Kidney (tissue), 14 donors: Measurements from ENCODE around the gene ABCA7. TPM values are rescaled to one million over a fixed set of nuclear protein-coding genes. Genes with fewer than 3 reads are reported as not detected.

ENCODE experiments used
- DNase-seq, 5 donors: peaks; one replicate each; pipeline ENCODE4 v3.0.0-alpha.2; 2013 to 2020
- FAIRE-seq: peaks from 2 replicates; lab custom pipeline; 2012; peaks lifted over from hg19 to GRCh38; lab: Jason Lieb, UNC
- H3K27ac ChIP-seq, 2 donors: one replicate each; pipeline ENCODE4 v1.7.0; 2013; ENCODE audit warnings: low read depth in 2 of 2, low read length in 2 of 2, inconsistent platforms in 1 of 2
- H3K27me3 ChIP-seq: one replicate; pipeline ENCODE4 v1.7.1; 2013; ENCODE audit warnings: low read length, inconsistent platforms; ENCODE audit not compliant: control insufficient read depth, insufficient read depth
- H3K36me3 ChIP-seq, 3 donors: one replicate each; pipeline versions ENCODE4 v1.7.0 to v1.7.1; 2013; ENCODE audit warnings: low read length in 3 of 3, control low read depth in 1 of 3, inconsistent platforms in 1 of 3; ENCODE audit not compliant: insufficient read depth in 3 of 3, control insufficient read depth in 2 of 3
- H3K4me1 ChIP-seq, 3 donors: one replicate each; pipeline versions ENCODE4 v1.7.0 to v1.7.1; 2013; ENCODE audit warnings: low read length in 3 of 3, inconsistent platforms in 1 of 3, low read depth in 1 of 3; ENCODE audit not compliant: control insufficient read depth in 2 of 3, insufficient read depth in 2 of 3
- H3K4me3 ChIP-seq, 3 donors: one replicate each; pipeline versions ENCODE4 v1.7.0 to v1.8.1; 2013; ENCODE audit warnings: low read length in 3 of 3, control low read depth in 1 of 3, inconsistent platforms in 1 of 3
- H3K9ac ChIP-seq, 3 donors: one replicate each; pipeline versions ENCODE4 v1.7.0 to v1.7.1; 2013; ENCODE audit warnings: low read length in 3 of 3, control low read depth in 1 of 3, inconsistent platforms in 1 of 3
- H3K9me3 ChIP-seq, 3 donors: one replicate each; pipeline versions ENCODE4 v1.7.0 to v1.7.1; 2013; ENCODE audit warnings: low read length in 3 of 3, control low read depth in 1 of 3, inconsistent platforms in 1 of 3; ENCODE audit not compliant: control insufficient read depth in 2 of 3, insufficient read depth in 1 of 3
- CTCF ChIP-seq: IDR thresholded peaks from 3 replicates; pipeline ENCODE4 v1.5.1; 2012; ENCODE audit warnings: mild to moderate bottlenecking, moderate library complexity, borderline replicate concordance; ENCODE audit not compliant: insufficient read depth; ENCODE audit errors: extremely low read depth
- intact Hi-C: fragments of 100-400 bp; cut with DNase I; formaldehyde crosslinking; loops from one replicate; pipeline ENCODE4 v1.11.1; 2022
- polyA plus RNA-seq: library from polyadenylated mRNA; stranded (reverse); fragments of 350-450 nt; fragmentation: Illumina TruSeq; extraction: RNeasy Lipid Tissue Mini Kit (QIAGEN cat#74804); gene quantifications from one replicate; pipeline ENCODE4 v1.2.3, GENCODE V29; 2014; ENCODE audit warnings: low read depth, low replicate concordance; ENCODE audit not compliant: insufficient read depth
- total RNA-seq: library from RNA; stranded (reverse); fragmentation: NEBNext Ultra II Directional; extraction: Animal tissue kit (Norgen Biotek cat#: 25700); gene quantifications from one replicate; pipeline ENCODE4 v1.2.1, GENCODE V29; 2021
- donor health status: control.
- donor health status: control.
- donor health status: control.
- donor health status: control.
- donor health status: control.
- donor health status: DM: yes; HTN: yes; CAD: no.
- donor health status: Normal renal cell carcinoma (clear cell type).

Gene ABCA7
- total and polyA plus RNA-seq, 2 donors from 2014 or later: 11.7 to 20.4 TPM

GRCh38 chr19:1047696-1048147 is 7.8 kb downstream of the ABCA7 start:
- FAIRE-seq: no peak
- intact Hi-C loops: no loop called here

DNA sequence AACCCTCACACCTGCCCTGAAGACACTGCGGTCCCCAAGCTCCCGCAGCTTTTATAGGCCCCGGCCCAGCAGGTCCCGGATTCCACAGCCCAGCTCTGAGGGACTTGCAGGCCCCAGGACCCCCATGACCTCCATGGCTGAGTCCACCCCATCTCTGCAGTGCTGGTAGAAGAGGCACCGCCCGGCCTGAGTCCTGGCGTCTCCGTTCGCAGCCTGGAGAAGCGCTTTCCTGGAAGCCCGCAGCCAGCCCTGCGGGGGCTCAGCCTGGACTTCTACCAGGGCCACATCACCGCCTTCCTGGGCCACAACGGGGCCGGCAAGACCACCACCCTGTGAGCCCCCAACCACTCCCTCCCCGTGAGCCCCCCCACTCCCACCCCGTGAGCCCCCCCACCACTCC is 9.2 kb downstream of the ABCA7 start:
- Histone ChIP-seq H3K9me3 (no peaks in the 10 kb centered on the region), H3K4me1 (no peaks in the 10 kb centered on the region), H3K36me3 (no peaks in the 10 kb centered on the region), H3K27me3 (no peaks in the 10 kb centered on the region), H3K9ac (no peak overlapping the region), H3K4me3 (no peak overlapping the region), H3K27ac (no peak overlapping the region)
- TF ChIP-seq CTCF: no peak
- FAIRE-seq: no peak
- DNase-seq: peak in 1 of 5 donors; percentile 63
- intact Hi-C loops: no loop called here

More at GRCh38 chr19:1047696-1048147, 7.8 kb downstream of the ABCA7 start:
- DNase-seq: peak in 1 of 5 donors; percentile 73
- Histone ChIP-seq H3K27me3 (no peaks in the 10 kb centered on the region), H3K9me3 (no peaks in the 10 kb centered on the region), H3K4me1 (no peaks in the 10 kb centered on the region), H3K27ac (no peak overlapping the region), H3K4me3 (no peak overlapping the region), H3K36me3 (no peaks in the 10 kb centered on the region), H3K9ac (no peak overlapping the region)
- TF ChIP-seq CTCF: no peak

- H3K4me3 ChIP-seq: no peak overlapping the region
- H3K36me3 ChIP-seq: no peaks in the 10 kb centered on the region
- DNase-seq (no peak), FAIRE-seq (no peak)
- intact Hi-C loops: no loop called here
- TF ChIP-seq CTCF: no peak
- no peaks in the 10 kb centered on the region for H3K27me3 ChIP-seq
- H3K27ac ChIP-seq: no peak overlapping the region
- no peaks in the 10 kb centered on the region for H3K9me3 ChIP-seq
- H3K4me1 ChIP-seq: no peaks in the 10 kb centered on the region
- no peak overlapping the region for H3K9ac ChIP-seq
Measured at GRCh38 chr19:1049800-1050199, 9.9 kb downstream of the ABCA7 start.
